H1 (cell line): ENCODE measurements around the gene ART5.

Experiments used
- CREB1 ChIP-seq: IDR thresholded peaks from 2 replicates; pipeline ENCODE4 v1.6.1; 2012; ENCODE audit warnings: inconsistent platforms
- EZH2 ChIP-seq: fragments of 200-600 bp; sonication (generic); IDR thresholded peaks from 2 replicates; pipeline ENCODE4 v1.7.1; 2012; ENCODE audit warnings: low read depth, mild to moderate bottlenecking, moderate library complexity, low read length, inconsistent platforms; ENCODE audit not compliant: severe bottlenecking
- POLR2A ChIP-seq, 2 experiments: IDR thresholded peaks; 1 replicate in 1 of 2; 2 replicates in 1 of 2; pipeline ENCODE4 v1.6.1; 2011; ENCODE audit warnings: low read depth in 2 of 2, low read length in 2 of 2, mild to moderate bottlenecking in 2 of 2; ENCODE audit errors: control extremely low read depth in 1 of 2
- RFX5 ChIP-seq: IDR thresholded peaks from 2 replicates; pipeline ENCODE4 v1.6.1; 2011; ENCODE audit warnings: low read depth, low read length, improper control_type of control experiment, borderline replicate concordance
- TCF12 ChIP-seq: IDR thresholded peaks from 2 replicates; pipeline ENCODE4 v1.6.1; 2011; ENCODE audit warnings: low read depth, mild to moderate bottlenecking, low read length
- TF ChIP-seq, protein P1 (sequence below), 3 experiments: IDR thresholded peaks; 1 replicate in 2 of 3; 2 replicates in 1 of 3; pipeline versions ENCODE4 v1.5.1 to v1.6.1; 2011; ENCODE audit warnings: low read length in 3 of 3, mild to moderate bottlenecking in 3 of 3, inconsistent platforms in 2 of 3, low read depth in 1 of 3, moderate library complexity in 1 of 3; ENCODE audit not compliant: insufficient read depth in 1 of 3; ENCODE audit errors: control extremely low read depth in 1 of 3

DNA sequence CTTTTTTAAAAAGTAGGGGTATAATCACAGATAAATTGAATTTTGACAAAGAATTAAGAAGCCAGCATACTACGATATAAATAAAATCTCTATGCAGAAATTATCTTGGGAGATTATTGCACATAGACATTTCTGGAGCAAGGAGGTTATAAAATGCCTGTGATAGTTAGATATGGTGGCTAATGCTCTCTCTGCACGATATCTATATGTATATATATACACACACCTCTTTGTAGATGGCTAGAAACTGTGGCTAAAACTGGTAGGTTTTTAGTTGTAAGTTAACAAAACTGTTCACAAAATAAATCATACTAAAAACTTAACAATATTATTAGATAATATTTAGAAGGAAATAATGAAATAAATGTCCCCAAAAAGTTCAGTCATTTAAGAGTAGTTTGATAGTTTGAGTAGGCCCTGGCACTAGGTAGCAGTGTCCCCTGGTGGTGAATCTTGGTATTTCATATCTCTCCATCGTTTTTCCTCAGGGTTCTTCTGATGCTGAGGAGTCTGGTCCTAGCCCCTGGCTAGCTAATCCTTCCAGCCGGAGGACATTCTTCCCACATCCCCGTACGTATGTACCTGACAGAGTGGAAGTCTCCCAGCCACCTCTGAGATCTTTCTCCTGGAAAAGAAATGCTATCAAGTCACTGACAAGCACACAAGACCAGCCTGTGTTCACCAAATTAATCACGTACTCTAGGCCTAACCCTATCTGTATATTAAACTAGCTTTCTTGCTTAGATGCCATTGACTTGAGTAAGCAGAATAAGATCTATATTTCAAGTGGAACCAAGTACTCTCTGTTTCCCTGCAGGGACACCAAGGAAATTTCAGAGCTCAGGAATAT is 32.2 kb downstream of the ART5 start:
- TF ChIP-seq TCF12 (no peak), POLR2A (IDR thresholded peaks at IDR 0.05; ENCODE audit: control extremely low read depth in 1 of 2, low read depth in 2 of 2, low read length in 2 of 2) (no peak), EZH2 (no peak), CREB1 (no peak), RFX5 (no peak)
- TF ChIP-seq, protein P1, sequence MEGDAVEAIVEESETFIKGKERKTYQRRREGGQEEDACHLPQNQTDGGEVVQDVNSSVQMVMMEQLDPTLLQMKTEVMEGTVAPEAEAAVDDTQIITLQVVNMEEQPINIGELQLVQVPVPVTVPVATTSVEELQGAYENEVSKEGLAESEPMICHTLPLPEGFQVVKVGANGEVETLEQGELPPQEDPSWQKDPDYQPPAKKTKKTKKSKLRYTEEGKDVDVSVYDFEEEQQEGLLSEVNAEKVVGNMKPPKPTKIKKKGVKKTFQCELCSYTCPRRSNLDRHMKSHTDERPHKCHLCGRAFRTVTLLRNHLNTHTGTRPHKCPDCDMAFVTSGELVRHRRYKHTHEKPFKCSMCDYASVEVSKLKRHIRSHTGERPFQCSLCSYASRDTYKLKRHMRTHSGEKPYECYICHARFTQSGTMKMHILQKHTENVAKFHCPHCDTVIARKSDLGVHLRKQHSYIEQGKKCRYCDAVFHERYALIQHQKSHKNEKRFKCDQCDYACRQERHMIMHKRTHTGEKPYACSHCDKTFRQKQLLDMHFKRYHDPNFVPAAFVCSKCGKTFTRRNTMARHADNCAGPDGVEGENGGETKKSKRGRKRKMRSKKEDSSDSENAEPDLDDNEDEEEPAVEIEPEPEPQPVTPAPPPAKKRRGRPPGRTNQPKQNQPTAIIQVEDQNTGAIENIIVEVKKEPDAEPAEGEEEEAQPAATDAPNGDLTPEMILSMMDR (IDR thresholded peaks at IDR 0.05; ENCODE audit: control extremely low read depth in 1 of 3, insufficient read depth in 1 of 3, low read depth in 1 of 3, low read length in 3 of 3): peak in 2 of 3 experiments; percentile 83 to 86; a peak in 3 of 4 replicates
